HL-60 (cell line): ENCODE data around the gene BICRAL.
A peak's percentile ranks its signal among the peaks of the same experiment; 100 is the strongest.
"Not testable (repeated sequence)": the region's sequence is repeated elsewhere in the genome, so short reads cannot be mapped to it uniquely, and the experiment has no call there.

Experiments
- DNase-seq, 2 experiments: peaks; one replicate each; pipeline ENCODE4 v3.0.0-alpha.2; 2010 to 2020; ENCODE audit warnings: low read depth in 1 of 2, low spot score in 1 of 2
- H3K27ac ChIP-seq: fragments of 250-450 bp; sonication (Bioruptor Pico); replicated peaks from 2 replicates; pipeline ENCODE4 v1.5.1; 2020; ENCODE audit warnings: mild to moderate bottlenecking, moderate library complexity
- H3K27me3 ChIP-seq: fragments of 250-450 bp; sonication (Bioruptor Pico); 2 replicates; pipeline ENCODE4 v1.5.1; 2021; ENCODE audit warnings: mild to moderate bottlenecking, moderate library complexity; ENCODE audit not compliant: insufficient read depth, poor library complexity, severe bottlenecking
- H3K4me3 ChIP-seq: replicated peaks from 2 replicates; pipeline ENCODE4 v1.5.1; 2011; ENCODE audit warnings: mild to moderate bottlenecking, control low read depth, low read length; ENCODE audit not compliant: insufficient read depth
- GABPA ChIP-seq: IDR thresholded peaks from 2 replicates; pipeline ENCODE4 v1.6.1; 2012; ENCODE audit warnings: low read depth
- POLR2AphosphoS5 ChIP-seq: IDR thresholded peaks from 2 replicates; pipeline ENCODE4 v1.6.1; 2012; ENCODE audit warnings: low read depth
- REST ChIP-seq: IDR thresholded peaks from 2 replicates; pipeline ENCODE4 v1.6.1; 2012; ENCODE audit warnings: low read depth; ENCODE audit not compliant: insufficient replicate concordance
- SPI1 ChIP-seq: IDR thresholded peaks from 2 replicates; pipeline ENCODE4 v1.6.1; 2012; ENCODE audit warnings: low read depth, mild to moderate bottlenecking, borderline replicate concordance
- TF ChIP-seq, protein P1 (sequence below): IDR thresholded peaks from one replicate; pipeline ENCODE4 v1.5.1; 2011; ENCODE audit warnings: low read length, control low read depth, inconsistent platforms; ENCODE audit not compliant: insufficient read depth

The BICRAL gene

DNA sequence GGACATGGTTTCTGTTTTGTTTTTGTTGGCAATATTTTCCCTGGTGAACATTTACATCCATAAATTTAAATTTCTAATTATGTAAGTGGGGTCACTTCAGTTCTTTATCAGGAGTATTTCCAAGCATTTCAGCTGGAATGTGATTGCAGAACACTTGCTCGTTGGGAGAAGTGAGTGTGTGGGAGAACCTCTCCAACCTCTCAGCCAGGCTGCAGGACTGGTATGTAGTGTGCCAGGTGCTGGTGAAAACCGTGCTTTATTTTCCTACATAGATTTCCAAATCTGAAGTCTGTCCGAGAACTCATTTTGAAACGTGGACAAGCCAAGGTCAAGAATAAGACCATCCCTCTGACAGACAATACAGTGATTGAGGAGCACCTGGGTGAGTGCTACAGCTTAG, 103.8 kb downstream of the BICRAL start:
- TF ChIP-seq GABPA, result no peak
- no peak for TF ChIP-seq REST
- TF ChIP-seq SPI1, result no peak
- TF ChIP-seq POLR2AphosphoS5, result no peak
- TF ChIP-seq, protein P1, sequence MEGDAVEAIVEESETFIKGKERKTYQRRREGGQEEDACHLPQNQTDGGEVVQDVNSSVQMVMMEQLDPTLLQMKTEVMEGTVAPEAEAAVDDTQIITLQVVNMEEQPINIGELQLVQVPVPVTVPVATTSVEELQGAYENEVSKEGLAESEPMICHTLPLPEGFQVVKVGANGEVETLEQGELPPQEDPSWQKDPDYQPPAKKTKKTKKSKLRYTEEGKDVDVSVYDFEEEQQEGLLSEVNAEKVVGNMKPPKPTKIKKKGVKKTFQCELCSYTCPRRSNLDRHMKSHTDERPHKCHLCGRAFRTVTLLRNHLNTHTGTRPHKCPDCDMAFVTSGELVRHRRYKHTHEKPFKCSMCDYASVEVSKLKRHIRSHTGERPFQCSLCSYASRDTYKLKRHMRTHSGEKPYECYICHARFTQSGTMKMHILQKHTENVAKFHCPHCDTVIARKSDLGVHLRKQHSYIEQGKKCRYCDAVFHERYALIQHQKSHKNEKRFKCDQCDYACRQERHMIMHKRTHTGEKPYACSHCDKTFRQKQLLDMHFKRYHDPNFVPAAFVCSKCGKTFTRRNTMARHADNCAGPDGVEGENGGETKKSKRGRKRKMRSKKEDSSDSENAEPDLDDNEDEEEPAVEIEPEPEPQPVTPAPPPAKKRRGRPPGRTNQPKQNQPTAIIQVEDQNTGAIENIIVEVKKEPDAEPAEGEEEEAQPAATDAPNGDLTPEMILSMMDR, result no peak
- no peaks in the 10 kb centered on the region for H3K27me3 ChIP-seq
- no peak overlapping the region for H3K4me3 ChIP-seq
- H3K27ac ChIP-seq, result no peak overlapping the region
- DNase-seq, result no peak

DNA sequence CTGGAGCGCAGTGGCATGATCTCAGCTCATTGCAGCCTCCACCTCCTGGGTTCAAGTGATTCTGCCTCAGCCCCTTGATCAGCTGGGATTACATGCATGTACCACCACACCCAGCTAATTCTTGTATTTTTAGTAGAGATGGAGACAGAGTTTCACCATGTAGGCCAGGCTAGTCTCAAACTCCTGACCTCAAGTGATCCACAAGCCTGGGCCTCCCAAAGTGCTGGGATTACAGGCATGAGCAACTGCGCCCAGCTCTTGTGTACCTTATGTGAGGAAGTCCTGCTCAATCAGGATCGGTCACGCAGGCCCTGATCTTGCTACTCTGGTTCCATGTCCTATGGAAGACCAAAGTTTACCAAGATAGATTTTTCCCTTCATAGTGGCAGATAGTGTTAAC, 106.3 kb downstream of the BICRAL start:
- H3K27ac ChIP-seq, DNase-seq, H3K27me3 ChIP-seq, H3K4me3 ChIP-seq: not testable (repeated sequence)

DNA sequence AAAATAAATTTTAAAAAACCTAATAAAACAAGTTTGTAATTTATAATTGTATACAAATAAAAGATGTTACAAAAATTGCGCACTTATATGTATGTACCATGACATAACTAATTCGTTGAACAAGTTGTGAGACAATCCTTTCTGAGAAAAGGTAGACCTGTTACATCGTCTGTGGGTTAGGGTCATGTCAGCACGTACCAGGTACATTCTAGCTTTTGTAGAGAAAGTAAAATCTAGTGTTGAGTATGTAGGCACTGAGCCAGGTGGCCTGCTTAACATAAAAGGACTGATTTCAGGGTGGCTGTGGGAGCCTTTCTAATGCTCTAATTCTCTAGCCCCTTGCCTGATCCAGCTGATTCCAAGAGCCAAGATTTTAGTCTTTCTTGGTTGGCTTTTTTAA, 108.0 kb downstream of the BICRAL start:
- DNase-seq, result peak in 1 of 2 experiments; percentile 13
- Histone ChIP-seq H3K27me3 (no peaks in the 10 kb centered on the region), H3K27ac (peak overlapping the region; percentile 94), H3K4me3 (peak overlapping the region; percentile 83)
- TF ChIP-seq GABPA (no peak), REST (no peak), SPI1 (no peak)
- TF ChIP-seq, protein P1, result no peak

- peak; percentile 88 to 97 for DNase-seq
- Histone ChIP-seq H3K27me3 (no peaks in the 10 kb centered on the region), H3K27ac (peak overlapping the region; percentile 94), H3K4me3 (peak overlapping the region; percentile 83)
- peak; percentile 61 for TF ChIP-seq REST
- TF ChIP-seq GABPA, result peak; percentile 60
- TF ChIP-seq, protein P1, result no peak
- no peak; the same call in 1 of the 2 replicates for TF ChIP-seq SPI1
- peak; percentile 93 for TF ChIP-seq POLR2AphosphoS5
These were observed 108.7 kb downstream of the BICRAL start for GRCh38 chr6:42890311-42891198.
